ENCODE measurements around the gene ACTR6.
"Not testable (repeated sequence)": the region's sequence is repeated elsewhere in the genome, so short reads cannot be mapped to it uniquely, and the experiment has no call there.

Gene ACTR6

GRCh38 chr12:100200463-100201181 is at the start of gene ACTR6:
ACTR6 (plus strand) TSS chr12:100200815; CDS start chr12:100200852, 37 bp downstream.
- peak; percentile 94 for DNase-seq (ENCODE audit: low read depth)

DNA sequence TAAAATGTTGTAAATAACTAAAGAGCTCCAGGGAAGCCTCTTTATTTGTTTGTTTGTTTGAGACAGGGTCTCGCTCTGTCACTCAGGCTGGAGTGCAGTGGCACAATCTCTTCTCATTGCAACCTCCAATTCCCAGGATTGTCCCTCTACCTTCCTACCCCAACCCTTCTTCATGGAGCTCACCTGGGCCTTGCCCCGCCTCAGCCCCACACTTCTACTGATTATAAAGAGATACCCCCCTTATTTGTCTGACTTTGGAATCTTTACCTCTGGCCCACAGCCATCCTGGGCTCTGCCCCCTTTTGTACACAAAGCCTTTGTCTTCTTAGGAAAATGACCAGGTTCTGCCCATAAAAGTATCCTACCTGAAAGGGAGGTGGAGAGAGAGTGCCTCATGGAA is 48.8 kb upstream of the ACTR6 start:
- no peak for DNase-seq (ENCODE audit: low read depth)

DNA sequence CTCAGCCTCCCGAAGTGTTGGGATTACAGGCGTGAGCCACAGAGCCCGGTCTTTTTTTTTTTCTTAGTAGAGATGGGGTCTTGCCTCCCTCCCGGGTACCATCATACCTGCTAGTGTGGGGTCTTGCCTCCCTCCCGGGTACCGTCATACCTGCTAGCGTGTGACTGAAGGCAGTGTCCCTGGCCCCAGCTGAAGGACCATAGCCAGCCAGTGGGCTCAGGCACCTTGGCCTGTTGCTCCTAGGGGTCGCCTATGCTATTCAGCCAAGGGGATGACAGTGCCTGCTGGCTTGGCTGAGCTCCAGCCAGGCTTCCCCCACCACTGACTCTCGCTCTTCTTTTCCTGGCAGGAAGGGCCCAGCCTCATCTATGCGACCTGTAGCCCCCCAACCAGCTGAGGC is 47.5 kb upstream of the ACTR6 start:
- DNase-seq (ENCODE audit: low read depth): no peak

DNA sequence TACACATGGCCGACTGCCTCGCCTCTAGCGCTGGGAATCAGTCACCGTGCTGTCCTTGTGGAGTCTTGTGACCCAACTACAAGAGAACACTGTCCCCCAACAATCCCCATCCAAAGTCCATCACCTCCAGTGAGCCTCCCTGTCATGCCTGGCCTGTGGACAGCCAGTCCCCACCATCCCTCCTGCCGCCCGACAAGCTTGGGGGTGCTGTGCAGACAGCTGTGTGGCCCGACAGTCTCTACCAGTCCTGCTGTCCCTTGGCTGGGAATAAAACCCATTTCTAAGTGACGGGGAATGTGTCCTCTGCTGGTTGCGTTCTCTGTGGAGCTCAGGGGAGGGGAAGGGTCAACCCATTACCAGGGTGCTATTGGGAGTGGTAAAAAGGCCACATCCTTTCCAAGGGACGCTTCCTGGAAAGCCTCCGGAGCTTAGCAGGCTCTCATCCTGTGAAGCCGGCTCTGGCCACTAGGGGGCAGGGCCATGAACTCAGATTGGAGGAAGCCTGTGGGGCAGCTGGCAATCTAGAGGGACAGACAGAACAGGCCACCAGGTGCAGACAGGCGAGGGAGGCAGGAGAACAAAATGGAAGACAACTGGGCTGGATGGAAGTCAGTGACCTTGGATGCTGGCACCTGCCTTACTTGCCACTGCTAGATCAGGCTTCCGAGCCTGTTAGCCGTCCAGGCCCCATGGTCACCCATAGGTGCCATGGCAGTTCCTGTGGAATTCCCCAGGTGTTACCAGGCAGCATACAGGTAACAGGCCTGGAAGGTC is 46.0 kb upstream of the ACTR6 start:
- DNase-seq (ENCODE audit: low read depth): peak; percentile 48

GRCh38 chr12:100156731-100157426 is 43.7 kb upstream of the ACTR6 start:
- no peak for DNase-seq (ENCODE audit: low read depth)

DNA sequence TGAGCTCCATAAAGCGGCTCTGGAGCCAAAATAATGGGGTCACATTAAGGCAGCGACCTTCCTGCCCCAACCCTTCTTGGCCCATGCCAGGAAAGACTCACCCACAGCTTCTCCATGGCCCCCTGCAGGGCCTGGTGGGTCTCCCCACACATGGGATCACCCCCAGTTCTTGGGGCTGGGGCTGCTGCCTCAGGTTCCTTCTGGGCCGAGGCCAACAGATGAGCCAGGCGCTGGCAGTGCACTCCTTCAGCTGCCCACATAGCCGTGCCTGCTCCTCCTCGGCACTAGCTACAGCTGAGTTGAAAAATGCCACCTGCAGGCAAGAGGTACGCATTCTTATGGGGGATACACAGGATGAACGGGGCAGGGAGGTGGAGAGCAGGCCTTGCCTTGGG is 43.2 kb upstream of the ACTR6 start:
- no peak for DNase-seq (ENCODE audit: low read depth)

DNA sequence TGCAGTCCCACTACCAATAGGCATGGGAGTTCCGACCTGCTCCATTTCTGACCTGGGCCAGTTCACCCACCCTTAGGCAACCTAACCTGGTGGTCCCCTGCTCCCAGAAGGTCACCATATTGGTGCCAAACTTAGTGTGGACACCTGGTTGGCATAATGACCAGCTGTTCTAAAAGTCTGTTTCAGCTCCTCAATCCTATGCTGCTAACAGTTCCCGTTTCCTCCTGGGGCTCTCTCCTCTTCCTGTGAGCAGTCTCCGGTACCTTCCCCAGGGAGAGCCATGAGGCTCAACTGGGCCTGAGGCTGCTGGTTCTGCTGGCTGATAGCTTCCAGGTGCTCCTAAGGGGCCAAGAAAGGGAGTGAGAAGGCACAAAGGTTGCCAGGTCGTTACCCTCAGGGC is 42.1 kb upstream of the ACTR6 start:
- DNase-seq (ENCODE audit: low read depth): no peak

GRCh38 chr12:100159391-100160104 is 41.1 kb upstream of the ACTR6 start:
- DNase-seq (ENCODE audit: low read depth): no peak

GRCh38 chr12:100163416-100164152 is 37.0 kb upstream of the ACTR6 start:
- DNase-seq (ENCODE audit: low read depth): peak; percentile 54

DNA sequence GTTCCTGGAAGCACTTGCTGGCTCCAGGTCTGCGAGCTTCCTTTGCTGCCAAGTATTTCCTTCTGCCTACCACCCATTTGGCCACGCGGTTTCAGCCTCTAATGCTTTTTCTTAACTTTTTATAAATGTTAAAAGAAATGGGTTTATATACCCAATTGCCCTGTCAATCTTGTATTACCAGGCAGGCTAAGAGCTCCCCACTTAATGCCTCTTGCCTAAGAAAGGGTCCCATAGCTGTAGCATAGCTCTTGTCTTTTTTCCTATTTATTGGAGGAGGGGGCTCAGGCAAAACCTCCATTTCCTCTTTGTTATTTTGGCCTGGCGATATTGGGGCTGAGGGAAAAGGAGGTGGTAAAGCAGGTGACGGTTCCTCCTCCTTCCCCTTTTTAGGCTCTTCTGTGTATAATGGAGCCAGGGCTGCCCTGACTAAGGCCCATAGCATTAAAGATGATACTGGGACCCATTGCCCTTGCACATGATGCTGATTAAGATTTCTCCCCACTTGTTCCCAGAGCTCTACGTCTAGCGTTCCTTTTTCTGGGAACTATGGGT is 36.4 kb upstream of the ACTR6 start:
- no peak for DNase-seq (ENCODE audit: low read depth)

- no peak for DNase-seq (ENCODE audit: low read depth)
These were observed 35.3 kb upstream of the ACTR6 start for GRCh38 chr12:100165356-100165755.

DNA sequence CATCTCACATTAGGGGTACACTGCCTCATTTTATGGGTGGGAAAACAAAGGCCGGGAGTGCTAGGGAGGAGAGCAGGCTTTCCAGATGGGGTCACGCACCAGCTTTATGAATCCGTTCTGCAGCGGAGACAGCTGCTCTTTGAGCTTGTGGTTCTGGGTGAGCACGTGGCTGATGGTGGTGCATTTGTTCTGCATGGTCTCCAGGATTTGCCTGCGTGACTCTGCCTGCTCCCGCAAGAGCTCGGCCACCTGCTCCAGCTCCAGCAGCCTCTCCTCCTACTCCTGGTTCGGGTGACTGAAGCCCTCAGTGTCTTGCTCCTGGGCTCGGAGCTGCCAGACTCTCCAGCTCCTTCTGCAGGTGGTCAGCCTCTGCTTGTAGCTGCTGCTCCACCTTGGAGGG is 34.4 kb upstream of the ACTR6 start:
- DNase-seq (ENCODE audit: low read depth): no peak

DNA sequence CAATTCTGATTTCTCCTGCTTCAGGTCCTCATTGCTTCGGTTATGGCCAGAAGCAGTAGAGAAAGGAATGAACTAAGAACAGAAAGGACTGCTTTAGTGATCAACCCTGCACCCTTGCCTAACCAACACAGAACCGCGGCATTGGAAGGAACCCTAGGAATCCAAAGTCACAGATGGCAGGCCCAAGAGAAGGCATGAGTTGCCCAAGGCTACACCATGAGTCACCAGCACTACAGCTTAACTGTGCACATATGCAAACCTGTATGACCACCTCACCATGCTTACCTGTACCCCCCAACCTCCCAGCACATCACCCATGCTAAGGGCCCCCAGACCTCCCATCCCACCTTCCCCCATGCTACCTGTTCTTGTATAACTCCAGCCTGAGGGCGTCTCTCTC is 32.1 kb upstream of the ACTR6 start:
- DNase-seq (ENCODE audit: low read depth): no peak

DNA sequence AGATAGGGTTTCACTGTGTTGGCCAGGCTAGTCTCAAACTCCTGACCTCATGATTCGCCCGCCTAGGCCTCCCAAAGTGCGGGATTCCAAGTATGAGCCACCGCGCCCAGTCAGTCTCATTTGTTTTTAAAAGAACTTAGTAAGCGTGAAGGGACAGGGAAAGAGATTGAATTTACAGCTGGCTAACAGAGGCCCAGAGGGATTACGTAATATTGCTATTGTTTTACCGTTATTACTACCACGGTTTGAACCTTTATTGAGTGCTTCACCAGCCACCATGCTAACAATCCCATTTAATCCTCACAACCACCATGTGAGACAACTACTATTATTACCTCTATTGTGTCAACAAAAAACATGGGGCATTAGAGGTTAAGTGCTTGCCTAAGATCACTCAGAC is 31.3 kb upstream of the ACTR6 start:
- DNase-seq (ENCODE audit: low read depth): no peak

GRCh38 chr12:100170313-100170858 is 30.2 kb upstream of the ACTR6 start:
- no peak for DNase-seq (ENCODE audit: low read depth)

GRCh38 chr12:100171248-100171647 is 29.4 kb upstream of the ACTR6 start:
- DNase-seq (ENCODE audit: low read depth): no peak

DNA sequence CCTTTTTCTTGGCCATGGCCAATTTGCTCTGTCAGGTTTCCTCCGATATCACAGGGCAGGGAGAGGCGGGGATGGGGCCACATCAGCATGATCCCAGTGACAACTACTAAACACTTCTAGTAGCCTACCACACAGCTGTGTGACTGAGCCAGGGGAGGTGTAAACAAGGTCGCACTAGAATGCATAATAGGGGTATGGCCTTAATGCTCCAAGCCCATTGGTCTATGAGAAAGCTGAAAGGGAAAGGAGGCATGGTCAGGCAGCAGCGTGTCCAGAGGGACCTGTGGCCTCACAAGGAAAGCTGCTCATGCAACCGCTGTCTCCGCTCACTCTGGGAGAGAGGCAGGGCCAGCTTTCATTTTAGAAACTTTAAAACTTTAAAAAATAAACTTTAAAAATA is 27.5 kb upstream of the ACTR6 start:
- no peak for DNase-seq (ENCODE audit: low read depth)

- DNase-seq (ENCODE audit: low read depth): no peak
These were observed 26.1 kb upstream of the ACTR6 start for GRCh38 chr12:100174495-100174894.

GRCh38 chr12:100176493-100176892 is 24.1 kb upstream of the ACTR6 start:
- DNase-seq (ENCODE audit: low read depth): not testable (repeated sequence)

GRCh38 chr12:100179252-100179651 is 21.4 kb upstream of the ACTR6 start:
- no peak for DNase-seq (ENCODE audit: low read depth)

DNA sequence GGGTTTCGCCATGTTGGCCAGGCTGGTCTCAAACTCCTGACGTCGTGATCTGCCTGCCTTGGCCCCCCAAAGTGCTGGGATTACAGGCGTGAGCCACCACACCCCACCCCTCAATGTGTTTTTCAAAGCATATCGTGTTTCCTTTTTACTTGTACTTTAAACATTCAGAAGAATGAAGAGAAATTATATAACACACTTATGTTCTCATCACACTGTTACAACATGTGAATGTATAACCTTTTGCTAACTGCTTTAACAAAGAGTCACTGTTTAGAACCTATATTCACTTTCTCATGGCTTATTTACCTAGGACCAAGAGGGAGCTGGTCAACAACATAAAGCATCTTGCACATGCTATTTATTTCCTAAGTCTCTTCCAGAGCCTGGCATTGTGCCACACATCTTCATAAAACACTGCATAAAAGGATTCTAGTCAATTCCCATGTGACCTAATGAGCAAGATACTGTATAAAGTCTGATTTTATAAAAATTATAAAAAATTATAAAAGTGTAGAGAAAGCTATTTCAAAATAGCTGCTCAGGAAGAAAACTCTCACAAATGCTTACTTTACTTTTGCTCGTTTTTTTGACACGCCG is 16.0 kb upstream of the ACTR6 start:
- DNase-seq (ENCODE audit: low read depth): no peak
